GM20000 (cell line): ENCODE results near the gene RBM6.
A peak's percentile ranks its signal among the peaks of the same experiment; 100 is the strongest.

ENCODE experiments used
- DNase-seq: peaks from one replicate; pipeline ENCODE4 v3.0.0; 2012; ENCODE audit warnings: low spot score
- TF ChIP-seq, protein P1 (sequence below): IDR thresholded peaks from 2 replicates; pipeline ENCODE4 v1.5.1; 2012; ENCODE audit warnings: mild to moderate bottlenecking, control low read depth; ENCODE audit errors: extremely low read depth, missing control alignments

RBM6 gene

DNA sequence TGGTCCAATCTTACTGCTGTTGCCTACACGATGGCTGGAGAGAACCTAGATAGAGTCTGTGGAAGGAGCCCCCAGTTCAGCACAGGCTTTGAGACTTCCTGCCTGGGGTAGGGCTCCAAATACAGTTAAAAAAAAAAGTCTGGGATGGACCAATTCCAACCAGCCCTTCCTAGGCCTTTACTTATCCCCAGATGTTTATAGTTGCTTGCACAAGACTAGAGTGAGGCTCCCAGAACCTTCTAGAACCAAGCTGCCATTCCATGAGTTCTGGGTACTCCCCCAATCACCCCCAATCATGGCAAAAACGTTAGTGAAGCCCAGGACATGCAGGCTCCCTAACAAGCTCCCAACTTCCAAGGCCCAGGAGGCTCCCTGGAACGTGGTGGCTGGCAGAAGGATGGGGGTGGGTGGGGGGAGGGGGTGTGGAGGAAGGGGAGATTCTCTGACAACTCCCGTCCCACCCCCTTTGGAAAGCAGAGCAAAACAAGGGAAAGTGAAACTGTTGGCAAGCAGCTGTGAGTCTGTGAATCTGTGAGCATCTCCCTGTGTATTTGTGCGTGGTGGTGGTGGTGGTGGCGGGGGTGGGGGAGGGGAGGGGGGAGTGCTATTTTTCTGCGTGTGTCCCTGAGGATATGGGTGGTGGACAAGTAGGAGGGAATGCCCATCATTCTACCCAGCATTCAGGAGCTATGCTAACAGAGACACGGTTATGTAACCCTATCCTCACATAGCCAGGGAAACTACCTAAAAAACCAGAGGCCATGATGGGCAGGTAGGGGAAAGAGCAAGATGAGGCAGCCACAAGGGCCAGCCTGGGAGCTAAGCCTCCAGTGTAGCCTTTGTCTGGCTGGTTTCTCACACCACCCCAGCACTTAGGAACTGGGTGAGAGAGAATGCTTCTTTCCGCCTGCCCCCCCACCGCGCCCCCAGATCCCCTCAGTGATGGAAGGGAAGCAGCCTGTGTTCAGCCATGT, 38.3 kb upstream of the RBM6 start:
- DNase-seq = peak; percentile 66
- TF ChIP-seq, protein P1, sequence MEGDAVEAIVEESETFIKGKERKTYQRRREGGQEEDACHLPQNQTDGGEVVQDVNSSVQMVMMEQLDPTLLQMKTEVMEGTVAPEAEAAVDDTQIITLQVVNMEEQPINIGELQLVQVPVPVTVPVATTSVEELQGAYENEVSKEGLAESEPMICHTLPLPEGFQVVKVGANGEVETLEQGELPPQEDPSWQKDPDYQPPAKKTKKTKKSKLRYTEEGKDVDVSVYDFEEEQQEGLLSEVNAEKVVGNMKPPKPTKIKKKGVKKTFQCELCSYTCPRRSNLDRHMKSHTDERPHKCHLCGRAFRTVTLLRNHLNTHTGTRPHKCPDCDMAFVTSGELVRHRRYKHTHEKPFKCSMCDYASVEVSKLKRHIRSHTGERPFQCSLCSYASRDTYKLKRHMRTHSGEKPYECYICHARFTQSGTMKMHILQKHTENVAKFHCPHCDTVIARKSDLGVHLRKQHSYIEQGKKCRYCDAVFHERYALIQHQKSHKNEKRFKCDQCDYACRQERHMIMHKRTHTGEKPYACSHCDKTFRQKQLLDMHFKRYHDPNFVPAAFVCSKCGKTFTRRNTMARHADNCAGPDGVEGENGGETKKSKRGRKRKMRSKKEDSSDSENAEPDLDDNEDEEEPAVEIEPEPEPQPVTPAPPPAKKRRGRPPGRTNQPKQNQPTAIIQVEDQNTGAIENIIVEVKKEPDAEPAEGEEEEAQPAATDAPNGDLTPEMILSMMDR = no peak

DNA sequence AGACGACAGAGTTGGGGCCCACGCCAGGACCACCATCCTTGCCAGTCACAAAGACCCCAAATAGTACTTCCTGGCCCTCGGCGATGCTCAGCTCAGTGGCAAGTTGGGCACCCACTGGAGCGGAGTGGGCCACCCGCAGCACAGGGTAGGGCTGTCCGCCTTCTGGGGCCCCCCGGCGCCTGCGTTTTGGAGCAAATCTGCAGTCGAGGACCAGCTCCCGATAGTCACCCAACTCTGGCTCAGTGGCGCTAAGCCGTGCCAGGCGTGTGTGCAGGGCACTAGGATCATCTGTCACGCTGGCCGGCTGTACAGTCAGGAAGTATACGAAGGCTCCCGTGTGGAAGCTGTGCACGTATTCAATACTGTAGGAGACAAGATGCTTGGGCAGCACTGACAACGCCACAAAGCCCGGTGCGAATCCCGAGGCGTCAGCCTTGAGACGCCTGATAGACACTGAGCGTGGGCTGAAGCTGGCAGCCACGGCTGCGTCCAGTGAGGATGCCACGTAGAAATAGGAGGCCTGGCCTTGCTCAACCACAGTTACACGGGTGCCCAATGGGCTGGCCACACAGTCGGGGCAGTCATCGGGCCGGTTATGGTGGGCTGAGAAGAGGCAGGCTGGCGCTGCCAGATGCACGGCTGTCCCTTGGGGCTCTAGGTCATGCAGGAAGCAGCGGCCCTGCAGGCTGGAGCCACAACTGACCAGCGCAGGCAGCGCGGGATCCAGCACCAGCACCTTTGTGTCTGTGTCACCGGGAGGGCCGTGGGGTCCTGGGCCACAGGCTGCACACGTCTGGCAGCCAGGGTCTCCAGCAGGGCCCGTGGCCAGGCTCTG, 37.2 kb upstream of the RBM6 start:
- DNase-seq = no peak

DNA sequence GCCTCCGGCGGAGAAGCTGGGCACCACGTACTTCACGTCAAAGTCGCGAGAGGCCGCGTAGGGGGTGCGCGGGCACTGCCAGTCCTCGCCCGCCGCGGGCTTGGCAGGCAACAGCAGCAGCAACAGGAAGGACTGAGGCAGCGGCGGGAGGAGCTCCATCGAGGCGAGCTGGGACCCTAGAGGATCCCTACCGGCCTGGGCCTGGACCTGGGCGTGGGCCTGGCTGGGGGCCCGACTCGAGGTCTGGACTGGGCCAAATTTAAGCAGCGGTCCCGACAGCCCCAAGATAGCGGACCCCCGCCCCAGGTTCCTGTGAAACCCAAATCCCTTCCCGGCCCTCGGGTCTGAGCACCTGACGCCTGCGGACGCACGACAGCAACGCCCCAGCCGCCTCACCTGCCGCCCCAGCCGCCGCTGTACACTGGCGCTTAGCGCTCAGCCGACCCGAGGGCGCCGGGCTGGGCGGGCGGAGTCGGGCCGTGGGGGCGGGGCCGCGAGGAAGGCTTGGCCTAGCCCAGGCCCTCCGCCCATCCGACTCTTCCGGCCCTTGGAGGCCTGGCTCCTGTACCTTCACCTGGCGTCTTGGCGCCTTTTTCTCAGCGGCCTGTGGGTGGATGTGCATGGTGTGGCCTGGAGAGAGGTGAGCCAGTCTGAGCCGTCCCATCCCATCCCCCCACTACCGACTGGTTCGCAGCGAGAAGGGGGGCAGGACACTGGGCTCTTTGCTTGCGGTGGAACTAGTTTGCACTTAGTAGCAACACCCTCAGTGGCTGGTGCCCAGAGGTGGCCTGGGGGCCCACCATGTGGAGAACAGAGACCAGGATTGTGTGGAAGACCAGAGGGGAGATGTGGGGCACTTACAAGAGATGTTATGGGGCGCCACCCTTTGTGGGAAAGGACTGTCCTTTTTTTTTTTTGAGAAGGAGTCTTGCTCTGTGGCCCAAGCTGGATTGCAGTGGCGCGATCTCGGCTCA, 36.2 kb upstream of the RBM6 start, which contains the start of gene MST1R:
MST1R (minus strand) TSS at position 423 of the 974 bp plus-strand sequence; CDS start at position 159, 264 bp downstream.
- TF ChIP-seq, protein P1 = no peak
- peak; percentile 95 for DNase-seq

More for the DNA sequence above, 37.2 kb upstream of the RBM6 start:
- TF ChIP-seq, protein P1 = no peak

DNA sequence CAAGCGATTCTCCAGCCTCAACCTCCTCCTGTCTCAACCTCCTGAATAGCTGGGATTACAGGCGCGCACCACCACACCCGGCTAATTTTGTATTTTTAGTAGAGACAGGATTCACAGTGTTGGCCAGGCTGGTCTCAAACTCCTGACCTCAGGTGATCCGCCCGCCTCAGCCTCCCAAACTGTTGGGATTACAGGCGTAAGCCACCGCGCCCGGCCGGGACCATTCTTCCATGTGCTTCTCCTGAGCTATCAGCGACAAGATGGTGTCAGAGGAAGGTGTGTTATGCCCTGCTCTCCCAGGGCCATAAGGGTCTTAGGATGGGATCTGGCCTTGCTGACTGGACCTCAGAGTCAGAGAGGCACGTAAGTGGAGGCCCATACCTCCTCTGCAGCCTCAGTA, 35.5 kb upstream of the RBM6 start:
- peak; percentile 40 for DNase-seq

DNA sequence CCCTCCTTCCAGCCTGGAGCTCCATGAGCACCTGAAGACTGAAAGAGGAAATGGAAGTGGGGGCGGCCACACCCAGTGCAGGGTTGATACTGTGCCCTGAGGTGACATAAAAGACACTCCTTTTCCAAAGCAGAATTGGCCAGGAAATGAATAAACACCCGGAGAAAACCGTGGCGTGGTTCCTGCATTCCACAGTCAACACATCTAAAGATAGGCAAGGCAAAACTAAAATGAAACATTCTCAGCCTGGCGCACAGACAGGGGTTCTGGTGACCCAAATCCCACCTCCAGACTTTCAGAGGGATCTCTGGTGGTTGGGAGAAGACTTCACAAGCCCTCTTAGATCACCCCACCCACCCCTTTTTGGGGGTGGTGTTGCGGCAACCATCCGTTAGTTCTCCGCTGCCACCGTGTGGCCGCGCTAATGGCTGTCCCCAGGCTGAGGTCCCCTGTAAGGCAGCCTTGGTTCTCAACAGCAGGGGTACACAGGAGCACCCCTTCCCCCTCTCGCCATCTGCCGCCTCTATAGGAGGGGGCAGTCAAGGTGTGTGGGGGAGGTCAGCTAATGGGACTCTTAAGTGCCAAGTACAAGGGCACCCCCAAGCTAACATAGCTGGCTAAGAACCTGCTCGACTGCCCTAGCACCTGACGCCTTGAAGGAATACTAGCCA, 33.7 kb upstream of the RBM6 start:
- TF ChIP-seq, protein P1 = no peak
- peak; percentile 83 for DNase-seq

DNA sequence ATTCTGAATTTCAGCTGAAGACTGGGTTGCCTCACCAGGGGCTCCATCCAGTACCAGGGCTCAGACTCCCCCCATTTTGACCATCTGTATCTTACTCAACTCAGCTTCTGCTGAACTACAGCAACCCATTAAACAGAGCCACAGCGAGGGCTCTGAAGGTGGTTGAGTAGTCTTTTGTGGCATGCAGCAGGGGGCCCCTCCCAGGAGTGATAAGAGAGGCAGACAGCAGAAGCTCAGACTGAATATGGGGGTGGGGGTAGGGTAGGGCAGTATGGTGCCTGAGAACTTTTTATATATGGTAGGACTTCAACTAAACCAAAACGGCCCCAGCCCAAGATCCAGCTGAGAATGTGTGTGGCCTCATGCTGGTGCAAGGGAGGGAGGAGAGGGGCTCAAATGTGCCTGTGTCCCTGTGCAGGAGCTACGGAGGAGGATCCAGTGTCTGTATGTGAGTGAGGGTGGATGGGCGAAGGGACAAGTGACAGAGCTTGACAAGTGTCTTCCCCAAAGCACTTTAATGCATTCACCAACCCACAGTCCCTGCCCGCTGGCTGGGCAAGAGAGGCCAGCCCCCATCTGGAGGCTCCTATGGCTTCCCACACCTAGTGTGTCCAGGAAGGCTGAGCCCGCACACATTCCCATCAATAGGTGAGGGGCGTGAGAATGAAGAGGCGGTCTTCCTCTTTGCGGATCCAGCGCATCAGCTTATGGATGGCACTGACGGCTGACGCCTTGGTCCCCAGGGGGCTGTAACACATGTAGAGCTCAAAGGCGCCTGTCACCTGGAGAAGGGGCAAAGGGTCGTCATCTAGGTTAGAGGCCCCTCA, 31.4 kb upstream of the RBM6 start:
- DNase-seq = no peak
- TF ChIP-seq, protein P1 = no peak
